GM23338 (cell line): ENCODE data around the gene SUSD3. TPM values are rescaled to one million over a fixed set of nuclear protein-coding genes. Genes with fewer than 3 reads are reported as not detected.

ENCODE experiments used
- ATAC-seq: fragments of 200-7000 bp; cut with Tn5 transposase; 3 replicates; pipeline ENCODE4 v1.9.1; 2020
- DNase-seq: peaks from one replicate; pipeline ENCODE4 v3.0.0-alpha.2; 2015; ENCODE audit warnings: low spot score
- H2AFZ ChIP-seq: fragments of 200-600 bp; sonication (generic); 2 replicates; pipeline ENCODE4 v1.8.0; 2016; ENCODE audit warnings: antibody characterized with exemption, mild to moderate bottlenecking, moderate library complexity
- H3F3A ChIP-seq: fragments of 200-600 bp; sonication (generic); replicated peaks from 2 replicates; pipeline ENCODE4 v1.8.0; 2017; ENCODE audit warnings: antibody characterized with exemption, mixed run types, low read depth
- H3K27ac ChIP-seq: fragments of 200-600 bp; sonication (generic); 2 replicates; pipeline ENCODE4 v1.6.1; 2016; ENCODE audit warnings: low read depth
- H3K27me3 ChIP-seq: fragments of 200-600 bp; sonication (generic); 2 replicates; pipeline ENCODE4 v1.8.0; 2016; ENCODE audit warnings: mild to moderate bottlenecking, mixed run types, moderate library complexity; ENCODE audit not compliant: insufficient read depth
- H3K36me3 ChIP-seq: fragments of 200-600 bp; sonication (generic); 2 replicates; pipeline ENCODE4 v1.8.0; 2016; ENCODE audit warnings: mild to moderate bottlenecking; ENCODE audit not compliant: insufficient read depth
- H3K4me1 ChIP-seq: fragments of 200-600 bp; sonication (generic); 2 replicates; pipeline ENCODE4 v1.8.0; 2016; ENCODE audit warnings: mild to moderate bottlenecking, moderate library complexity; ENCODE audit not compliant: insufficient read depth
- H3K4me2 ChIP-seq: fragments of 200-600 bp; sonication (generic); 2 replicates; pipeline ENCODE4 v1.7.1; 2017; ENCODE audit warnings: mixed run types
- H3K4me3 ChIP-seq: fragments of 200-600 bp; sonication (generic); 2 replicates; pipeline ENCODE4 v1.6.1; 2016; ENCODE audit warnings: mixed run types
- H3K79me2 ChIP-seq: fragments of 200-600 bp; sonication (generic); replicated peaks from 2 replicates; pipeline ENCODE4 v1.8.0; 2017; ENCODE audit warnings: mild to moderate bottlenecking; ENCODE audit not compliant: insufficient read depth
- H3K9me2 ChIP-seq: fragments of 200-600 bp; sonication (generic); 2 replicates; pipeline ENCODE4 v1.8.0; 2017; ENCODE audit not compliant: insufficient read depth
- H4K20me1 ChIP-seq: fragments of 200-600 bp; sonication (generic); replicated peaks from 2 replicates; pipeline ENCODE4 v1.8.0; 2017; ENCODE audit warnings: mild to moderate bottlenecking; ENCODE audit not compliant: insufficient read depth
- H3K27ac Mint-ChIP-seq: 2 replicates; pipeline ENCODE4 v1.8.0; 2020; ENCODE audit warnings: inconsistent platforms, mild to moderate bottlenecking, moderate library complexity, mixed read lengths
- H3K27me3 Mint-ChIP-seq: 3 replicates; pipeline ENCODE4 v1.8.0; 2022; ENCODE audit warnings: low read depth, mild to moderate bottlenecking, moderate library complexity, mixed read lengths, inconsistent platforms; ENCODE audit not compliant: insufficient read depth, poor library complexity
- H3K36me3 Mint-ChIP-seq: 3 replicates; pipeline ENCODE4 v1.8.0; 2021; ENCODE audit warnings: low read depth, mild to moderate bottlenecking, inconsistent platforms, moderate library complexity, mixed read lengths
- H3K4me1 Mint-ChIP-seq: 3 replicates; pipeline ENCODE4 v1.8.0; 2020; ENCODE audit warnings: mild to moderate bottlenecking, inconsistent platforms, mixed read lengths
- H3K4me3 Mint-ChIP-seq: 3 replicates; pipeline ENCODE4 v1.8.0; 2021; ENCODE audit warnings: moderate library complexity, mild to moderate bottlenecking, inconsistent platforms, mixed read lengths
- H3K9me3 Mint-ChIP-seq: 3 replicates; pipeline ENCODE4 v1.8.0; 2020; ENCODE audit warnings: moderate library complexity, mild to moderate bottlenecking, inconsistent platforms, mixed read lengths
- CREB1 ChIP-seq: fragments of 250-450 bp; sonication (Bioruptor Pico); IDR thresholded peaks from 2 replicates; pipeline ENCODE4 v1.5.0; 2020; ENCODE audit warnings: low read depth, mild to moderate bottlenecking, moderate library complexity
- EZH2 ChIP-seq: fragments of 200-600 bp; sonication (generic); IDR thresholded peaks from one replicate; pipeline ENCODE4 v1.8.0; 2017; ENCODE audit warnings: antibody characterized with exemption, mild to moderate bottlenecking, low read depth; ENCODE audit not compliant: unreplicated experiment
- EZH2phosphoT487 ChIP-seq: fragments of 200-600 bp; sonication (generic); IDR thresholded peaks from one replicate; pipeline ENCODE4 v1.8.1; 2018; ENCODE audit warnings: antibody characterized with exemption; ENCODE audit not compliant: unreplicated experiment
- JUNB ChIP-seq: IDR thresholded peaks from one replicate; pipeline ENCODE4 v1.6.1; 2016; ENCODE audit warnings: antibody characterized with exemption; ENCODE audit not compliant: unreplicated experiment
- NANOG ChIP-seq: IDR thresholded peaks from 2 replicates; pipeline ENCODE4 v1.6.1; 2016; ENCODE audit warnings: antibody characterized with exemption, borderline replicate concordance
- POLR2AphosphoS5 ChIP-seq: IDR thresholded peaks from 2 replicates; pipeline ENCODE4 v1.6.1; 2016; ENCODE audit warnings: antibody characterized with exemption, low read depth
- STAT1 ChIP-seq: IDR thresholded peaks from one replicate; pipeline ENCODE4 v1.6.1; 2016; ENCODE audit warnings: antibody characterized with exemption; ENCODE audit not compliant: unreplicated experiment
- ZNF114 ChIP-seq: fragments of 250-450 bp; sonication (Bioruptor Pico); IDR thresholded peaks from 2 replicates; pipeline ENCODE4 v1.5.0; 2020; ENCODE audit warnings: mild to moderate bottlenecking, moderate library complexity
- ZNF331 ChIP-seq: fragments of 250-450 bp; sonication (Bioruptor Pico); IDR thresholded peaks from 2 replicates; pipeline ENCODE4 v1.5.0; 2020; ENCODE audit warnings: low read depth, mild to moderate bottlenecking, moderate library complexity
- polyA plus RNA-seq: library from polyadenylated mRNA; unstranded; fragments of >200 nt; fragmentation: Nextera tagmentation; extraction: Ambion mirVana; gene quantifications from 2 replicates; pipeline ENCODE4 v1.2.1, GENCODE V29; 2016
- total RNA-seq: library from RNA; depleted of rRNA; stranded (reverse); fragments of >200 nt; shearing (Covaris generic); gene quantifications from 2 replicates; pipeline ENCODE4 v1.2.3, GENCODE V29; 2014
- TF ChIP-seq, protein P1 (sequence below): fragments of 250-450 bp; sonication (Bioruptor Pico); IDR thresholded peaks from 2 replicates; pipeline ENCODE4 v1.5.0; 2020; ENCODE audit warnings: mild to moderate bottlenecking, moderate library complexity
- TF ChIP-seq, protein P2 (sequence below): IDR thresholded peaks from one replicate; pipeline ENCODE4 v1.6.1; 2018; ENCODE audit warnings: antibody characterized with exemption; ENCODE audit not compliant: unreplicated experiment
- TF ChIP-seq, protein P3 (sequence below): IDR thresholded peaks from 2 replicates; pipeline ENCODE4 v1.6.1; 2016; ENCODE audit warnings: antibody characterized with exemption
- TF ChIP-seq, protein P4 (sequence below), 2 experiments: fragments of 200-600 bp in 1 of 2; sonication (generic) in 1 of 2; conservative IDR thresholded peaks; 2 replicates each; pipeline versions ENCODE4 v1.5.1 to v1.6.1; 2016 to 2017; ENCODE audit warnings: antibody characterized with exemption in 2 of 2, low read depth in 2 of 2, mild to moderate bottlenecking in 2 of 2, moderate library complexity in 1 of 2

The SUSD3 gene
- total and polyA plus RNA-seq, 2 experiments from 2014 or later: 6.9 to 20.1 TPM

DNA sequence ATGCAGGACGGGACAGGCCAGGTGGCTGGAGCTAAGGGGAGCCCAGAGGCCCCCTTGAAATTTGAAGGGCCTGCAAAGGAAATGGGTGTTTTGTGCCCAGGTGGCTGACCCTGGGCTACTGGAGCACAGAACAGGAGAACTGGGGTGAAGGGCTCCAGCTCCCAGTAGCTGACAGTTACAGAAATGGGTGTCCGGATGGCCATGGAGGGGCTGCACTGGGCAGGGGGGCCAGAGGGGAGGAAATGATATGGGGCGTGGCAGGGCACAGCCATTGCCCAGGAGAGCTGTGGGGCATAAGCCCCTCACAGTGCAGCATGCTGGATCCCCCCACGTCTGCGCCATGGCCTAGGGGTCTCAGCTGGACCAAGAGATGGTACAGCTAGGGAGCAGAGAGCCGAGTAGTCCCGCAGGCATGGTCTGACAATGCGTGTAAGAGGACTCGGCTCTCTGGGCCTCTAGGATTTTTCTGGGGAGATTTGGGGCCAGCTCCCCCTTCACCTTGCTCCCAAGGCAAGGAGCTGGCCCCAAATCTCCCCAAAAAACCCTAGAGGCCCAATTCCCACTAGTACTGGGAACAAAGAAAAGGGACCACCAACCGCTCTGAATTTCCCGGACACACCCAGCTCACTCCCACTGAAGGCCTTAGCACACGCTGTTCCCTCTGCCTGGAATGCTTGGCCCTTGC lies 29.6 kb downstream of the SUSD3 start:
- Histone ChIP-seq H3K27ac (no peak overlapping the region), H3K4me2 (no peak overlapping the region), H2AFZ (no peak overlapping the region), H3K9me2 (no peaks in the 10 kb centered on the region), H3K79me2 (no peaks in the 10 kb centered on the region), H4K20me1 (no peaks in the 10 kb centered on the region), H3K36me3 (no peaks in the 10 kb centered on the region; the same call in 1 of the 2 replicates), H3F3A (no peaks in the 10 kb centered on the region), H3K4me3 (no peak overlapping the region), H3K4me1 (no peaks in the 10 kb centered on the region), H3K27me3 (no peaks in the 10 kb centered on the region)
- Mint-ChIP-seq H3K4me1 (peaks cover 6% of the 10 kb centered on the region; the same call in 1 of the 3 replicates), H3K27me3 (peaks cover 4% of the 10 kb centered on the region), H3K36me3 (peaks cover 10% of the 10 kb centered on the region), H3K4me3 (no peak overlapping the region), H3K27ac (no peak overlapping the region), H3K9me3 (peaks cover 10% of the 10 kb centered on the region; the same call in 2 of the 3 replicates)
- ATAC-seq: no peak
- TF ChIP-seq, protein P1, sequence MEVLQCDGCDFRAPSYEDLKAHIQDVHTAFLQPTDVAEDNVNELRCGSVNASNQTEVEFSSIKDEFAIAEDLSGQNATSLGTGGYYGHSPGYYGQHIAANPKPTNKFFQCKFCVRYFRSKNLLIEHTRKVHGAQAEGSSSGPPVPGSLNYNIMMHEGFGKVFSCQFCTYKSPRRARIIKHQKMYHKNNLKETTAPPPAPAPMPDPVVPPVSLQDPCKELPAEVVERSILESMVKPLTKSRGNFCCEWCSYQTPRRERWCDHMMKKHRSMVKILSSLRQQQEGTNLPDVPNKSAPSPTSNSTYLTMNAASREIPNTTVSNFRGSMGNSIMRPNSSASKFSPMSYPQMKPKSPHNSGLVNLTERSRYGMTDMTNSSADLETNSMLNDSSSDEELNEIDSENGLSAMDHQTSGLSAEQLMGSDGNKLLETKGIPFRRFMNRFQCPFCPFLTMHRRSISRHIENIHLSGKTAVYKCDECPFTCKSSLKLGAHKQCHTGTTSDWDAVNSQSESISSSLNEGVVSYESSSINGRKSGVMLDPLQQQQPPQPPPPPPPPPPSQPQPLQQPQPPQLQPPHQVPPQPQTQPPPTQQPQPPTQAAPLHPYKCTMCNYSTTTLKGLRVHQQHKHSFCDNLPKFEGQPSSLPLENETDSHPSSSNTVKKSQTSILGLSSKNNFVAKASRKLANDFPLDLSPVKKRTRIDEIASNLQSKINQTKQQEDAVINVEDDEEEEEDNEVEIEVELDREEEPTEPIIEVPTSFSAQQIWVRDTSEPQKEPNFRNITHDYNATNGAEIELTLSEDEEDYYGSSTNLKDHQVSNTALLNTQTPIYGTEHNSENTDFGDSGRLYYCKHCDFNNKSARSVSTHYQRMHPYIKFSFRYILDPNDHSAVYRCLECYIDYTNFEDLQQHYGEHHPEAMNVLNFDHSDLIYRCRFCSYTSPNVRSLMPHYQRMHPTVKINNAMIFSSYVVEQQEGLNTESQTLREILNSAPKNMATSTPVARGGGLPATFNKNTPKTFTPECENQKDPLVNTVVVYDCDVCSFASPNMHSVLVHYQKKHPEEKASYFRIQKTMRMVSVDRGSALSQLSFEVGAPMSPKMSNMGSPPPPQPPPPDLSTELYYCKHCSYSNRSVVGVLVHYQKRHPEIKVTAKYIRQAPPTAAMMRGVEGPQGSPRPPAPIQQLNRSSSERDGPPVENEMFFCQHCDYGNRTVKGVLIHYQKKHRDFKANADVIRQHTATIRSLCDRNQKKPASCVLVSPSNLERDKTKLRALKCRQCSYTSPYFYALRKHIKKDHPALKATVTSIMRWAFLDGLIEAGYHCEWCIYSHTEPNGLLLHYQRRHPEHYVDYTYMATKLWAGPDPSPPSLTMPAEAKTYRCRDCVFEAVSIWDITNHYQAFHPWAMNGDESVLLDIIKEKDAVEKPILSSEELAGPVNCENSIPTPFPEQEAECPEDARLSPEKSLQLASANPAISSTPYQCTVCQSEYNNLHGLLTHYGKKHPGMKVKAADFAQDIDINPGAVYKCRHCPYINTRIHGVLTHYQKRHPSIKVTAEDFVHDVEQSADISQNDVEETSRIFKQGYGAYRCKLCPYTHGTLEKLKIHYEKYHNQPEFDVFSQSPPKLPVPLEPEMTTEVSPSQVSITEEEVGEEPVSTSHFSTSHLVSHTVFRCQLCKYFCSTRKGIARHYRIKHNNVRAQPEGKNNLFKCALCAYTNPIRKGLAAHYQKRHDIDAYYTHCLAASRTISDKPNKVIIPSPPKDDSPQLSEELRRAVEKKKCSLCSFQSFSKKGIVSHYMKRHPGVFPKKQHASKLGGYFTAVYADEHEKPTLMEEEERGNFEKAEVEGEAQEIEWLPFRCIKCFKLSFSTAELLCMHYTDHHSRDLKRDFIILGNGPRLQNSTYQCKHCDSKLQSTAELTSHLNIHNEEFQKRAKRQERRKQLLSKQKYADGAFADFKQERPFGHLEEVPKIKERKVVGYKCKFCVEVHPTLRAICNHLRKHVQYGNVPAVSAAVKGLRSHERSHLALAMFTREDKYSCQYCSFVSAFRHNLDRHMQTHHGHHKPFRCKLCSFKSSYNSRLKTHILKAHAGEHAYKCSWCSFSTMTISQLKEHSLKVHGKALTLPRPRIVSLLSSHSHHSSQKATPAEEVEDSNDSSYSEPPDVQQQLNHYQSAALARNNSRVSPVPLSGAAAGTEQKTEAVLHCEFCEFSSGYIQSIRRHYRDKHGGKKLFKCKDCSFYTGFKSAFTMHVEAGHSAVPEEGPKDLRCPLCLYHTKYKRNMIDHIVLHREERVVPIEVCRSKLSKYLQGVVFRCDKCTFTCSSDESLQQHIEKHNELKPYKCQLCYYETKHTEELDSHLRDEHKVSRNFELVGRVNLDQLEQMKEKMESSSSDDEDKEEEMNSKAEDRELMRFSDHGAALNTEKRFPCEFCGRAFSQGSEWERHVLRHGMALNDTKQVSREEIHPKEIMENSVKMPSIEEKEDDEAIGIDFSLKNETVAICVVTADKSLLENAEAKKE (CRISPR knock-in tag): no peak
- TF ChIP-seq, protein P2, sequence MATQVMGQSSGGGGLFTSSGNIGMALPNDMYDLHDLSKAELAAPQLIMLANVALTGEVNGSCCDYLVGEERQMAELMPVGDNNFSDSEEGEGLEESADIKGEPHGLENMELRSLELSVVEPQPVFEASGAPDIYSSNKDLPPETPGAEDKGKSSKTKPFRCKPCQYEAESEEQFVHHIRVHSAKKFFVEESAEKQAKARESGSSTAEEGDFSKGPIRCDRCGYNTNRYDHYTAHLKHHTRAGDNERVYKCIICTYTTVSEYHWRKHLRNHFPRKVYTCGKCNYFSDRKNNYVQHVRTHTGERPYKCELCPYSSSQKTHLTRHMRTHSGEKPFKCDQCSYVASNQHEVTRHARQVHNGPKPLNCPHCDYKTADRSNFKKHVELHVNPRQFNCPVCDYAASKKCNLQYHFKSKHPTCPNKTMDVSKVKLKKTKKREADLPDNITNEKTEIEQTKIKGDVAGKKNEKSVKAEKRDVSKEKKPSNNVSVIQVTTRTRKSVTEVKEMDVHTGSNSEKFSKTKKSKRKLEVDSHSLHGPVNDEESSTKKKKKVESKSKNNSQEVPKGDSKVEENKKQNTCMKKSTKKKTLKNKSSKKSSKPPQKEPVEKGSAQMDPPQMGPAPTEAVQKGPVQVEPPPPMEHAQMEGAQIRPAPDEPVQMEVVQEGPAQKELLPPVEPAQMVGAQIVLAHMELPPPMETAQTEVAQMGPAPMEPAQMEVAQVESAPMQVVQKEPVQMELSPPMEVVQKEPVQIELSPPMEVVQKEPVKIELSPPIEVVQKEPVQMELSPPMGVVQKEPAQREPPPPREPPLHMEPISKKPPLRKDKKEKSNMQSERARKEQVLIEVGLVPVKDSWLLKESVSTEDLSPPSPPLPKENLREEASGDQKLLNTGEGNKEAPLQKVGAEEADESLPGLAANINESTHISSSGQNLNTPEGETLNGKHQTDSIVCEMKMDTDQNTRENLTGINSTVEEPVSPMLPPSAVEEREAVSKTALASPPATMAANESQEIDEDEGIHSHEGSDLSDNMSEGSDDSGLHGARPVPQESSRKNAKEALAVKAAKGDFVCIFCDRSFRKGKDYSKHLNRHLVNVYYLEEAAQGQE: no peak
- TF ChIP-seq CREB1 (CRISPR knock-in tag) (no peak), NANOG (no peak), ZNF331 (CRISPR knock-in tag) (no peak), STAT1 (no peak), JUNB (no peak), EZH2 (no peak), POLR2AphosphoS5 (no peak), EZH2phosphoT487 (no peak), ZNF114 (CRISPR knock-in tag) (no peak)
- TF ChIP-seq, protein P3, sequence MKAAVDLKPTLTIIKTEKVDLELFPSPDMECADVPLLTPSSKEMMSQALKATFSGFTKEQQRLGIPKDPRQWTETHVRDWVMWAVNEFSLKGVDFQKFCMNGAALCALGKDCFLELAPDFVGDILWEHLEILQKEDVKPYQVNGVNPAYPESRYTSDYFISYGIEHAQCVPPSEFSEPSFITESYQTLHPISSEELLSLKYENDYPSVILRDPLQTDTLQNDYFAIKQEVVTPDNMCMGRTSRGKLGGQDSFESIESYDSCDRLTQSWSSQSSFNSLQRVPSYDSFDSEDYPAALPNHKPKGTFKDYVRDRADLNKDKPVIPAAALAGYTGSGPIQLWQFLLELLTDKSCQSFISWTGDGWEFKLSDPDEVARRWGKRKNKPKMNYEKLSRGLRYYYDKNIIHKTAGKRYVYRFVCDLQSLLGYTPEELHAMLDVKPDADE: no peak
- TF ChIP-seq, protein P4, sequence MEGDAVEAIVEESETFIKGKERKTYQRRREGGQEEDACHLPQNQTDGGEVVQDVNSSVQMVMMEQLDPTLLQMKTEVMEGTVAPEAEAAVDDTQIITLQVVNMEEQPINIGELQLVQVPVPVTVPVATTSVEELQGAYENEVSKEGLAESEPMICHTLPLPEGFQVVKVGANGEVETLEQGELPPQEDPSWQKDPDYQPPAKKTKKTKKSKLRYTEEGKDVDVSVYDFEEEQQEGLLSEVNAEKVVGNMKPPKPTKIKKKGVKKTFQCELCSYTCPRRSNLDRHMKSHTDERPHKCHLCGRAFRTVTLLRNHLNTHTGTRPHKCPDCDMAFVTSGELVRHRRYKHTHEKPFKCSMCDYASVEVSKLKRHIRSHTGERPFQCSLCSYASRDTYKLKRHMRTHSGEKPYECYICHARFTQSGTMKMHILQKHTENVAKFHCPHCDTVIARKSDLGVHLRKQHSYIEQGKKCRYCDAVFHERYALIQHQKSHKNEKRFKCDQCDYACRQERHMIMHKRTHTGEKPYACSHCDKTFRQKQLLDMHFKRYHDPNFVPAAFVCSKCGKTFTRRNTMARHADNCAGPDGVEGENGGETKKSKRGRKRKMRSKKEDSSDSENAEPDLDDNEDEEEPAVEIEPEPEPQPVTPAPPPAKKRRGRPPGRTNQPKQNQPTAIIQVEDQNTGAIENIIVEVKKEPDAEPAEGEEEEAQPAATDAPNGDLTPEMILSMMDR (conservative IDR thresholded peaks at IDR 0.05; ENCODE audit: low read depth in 2 of 2): no peak
- DNase-seq: no peak
